ENCODE data around the gene C1orf198.

The C1orf198 gene

DNA sequence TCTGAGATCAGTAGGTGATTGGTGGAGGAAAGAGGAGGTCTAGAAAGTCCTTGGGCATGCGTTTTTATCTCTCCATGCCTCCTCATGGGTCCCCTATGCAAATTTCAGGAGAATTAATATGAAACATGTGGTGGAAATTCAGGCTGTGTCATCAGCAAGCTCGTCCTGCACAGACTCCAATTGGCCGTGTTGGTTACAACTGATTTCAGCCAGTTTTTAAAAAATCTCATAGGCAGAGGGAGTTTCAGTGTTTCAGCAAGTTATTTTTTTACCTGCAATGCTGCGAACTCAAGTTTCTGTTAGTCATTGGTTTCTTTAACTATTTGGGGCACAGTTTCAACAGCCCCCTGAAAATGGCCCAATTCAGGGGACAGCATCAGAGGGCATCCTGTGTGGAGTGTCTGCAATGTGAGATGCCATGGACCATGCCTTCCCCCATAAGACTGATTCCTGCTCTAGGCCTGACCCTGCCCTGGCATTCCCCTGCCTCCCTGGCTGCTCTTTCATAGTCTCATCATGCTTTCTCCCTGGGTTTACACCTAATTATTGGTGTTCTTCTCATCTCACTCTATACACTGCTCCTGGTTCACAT lies 59.9 kb downstream of the C1orf198 start:
- TF ChIP-seq, protein P1, sequence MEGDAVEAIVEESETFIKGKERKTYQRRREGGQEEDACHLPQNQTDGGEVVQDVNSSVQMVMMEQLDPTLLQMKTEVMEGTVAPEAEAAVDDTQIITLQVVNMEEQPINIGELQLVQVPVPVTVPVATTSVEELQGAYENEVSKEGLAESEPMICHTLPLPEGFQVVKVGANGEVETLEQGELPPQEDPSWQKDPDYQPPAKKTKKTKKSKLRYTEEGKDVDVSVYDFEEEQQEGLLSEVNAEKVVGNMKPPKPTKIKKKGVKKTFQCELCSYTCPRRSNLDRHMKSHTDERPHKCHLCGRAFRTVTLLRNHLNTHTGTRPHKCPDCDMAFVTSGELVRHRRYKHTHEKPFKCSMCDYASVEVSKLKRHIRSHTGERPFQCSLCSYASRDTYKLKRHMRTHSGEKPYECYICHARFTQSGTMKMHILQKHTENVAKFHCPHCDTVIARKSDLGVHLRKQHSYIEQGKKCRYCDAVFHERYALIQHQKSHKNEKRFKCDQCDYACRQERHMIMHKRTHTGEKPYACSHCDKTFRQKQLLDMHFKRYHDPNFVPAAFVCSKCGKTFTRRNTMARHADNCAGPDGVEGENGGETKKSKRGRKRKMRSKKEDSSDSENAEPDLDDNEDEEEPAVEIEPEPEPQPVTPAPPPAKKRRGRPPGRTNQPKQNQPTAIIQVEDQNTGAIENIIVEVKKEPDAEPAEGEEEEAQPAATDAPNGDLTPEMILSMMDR (IDR thresholded peaks at IDR 0.05; ENCODE audit: borderline replicate concordance, insufficient read depth, low read depth, low read length): no peak
- no peak overlapping the region for H3K4me3 ChIP-seq (ENCODE audit: low read depth, low read length)

- H3K4me3 ChIP-seq (ENCODE audit: low read depth, low read length): no peak overlapping the region
- TF ChIP-seq, protein P1 (IDR thresholded peaks at IDR 0.05; ENCODE audit: borderline replicate concordance, insufficient read depth, low read depth, low read length): no peak
Measured at GRCh38 chr1:230807561-230808280, 60.6 kb downstream of the C1orf198 start.

DNA sequence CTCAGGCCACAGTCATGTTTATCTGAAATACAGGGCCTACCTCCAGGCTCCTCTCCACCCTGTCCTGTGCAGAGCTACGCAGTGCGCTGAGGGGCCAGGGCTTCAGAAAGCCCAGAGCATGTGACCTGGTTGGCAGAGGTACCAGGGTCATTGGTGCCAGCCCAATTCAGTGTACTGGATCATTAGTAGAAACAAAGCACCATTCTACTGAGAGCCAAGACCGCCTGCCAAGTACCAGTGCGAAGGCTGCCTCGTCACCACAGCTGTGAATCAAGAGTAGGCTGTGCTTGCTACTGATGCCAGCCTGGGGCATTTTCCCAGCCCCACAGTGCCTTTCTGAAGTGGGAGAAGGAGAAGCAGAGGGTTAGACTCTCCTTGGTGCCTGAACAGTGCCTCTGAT lies 61.3 kb downstream of the C1orf198 start:
- TF ChIP-seq, protein P1 (IDR thresholded peaks at IDR 0.05; ENCODE audit: borderline replicate concordance, insufficient read depth, low read depth, low read length): no peak

GRCh38 chr1:230806552-230806951 lies 61.8 kb downstream of the C1orf198 start:
- H3K4me3 ChIP-seq (ENCODE audit: low read depth, low read length): no peak overlapping the region
- TF ChIP-seq, protein P1 (IDR thresholded peaks at IDR 0.05; ENCODE audit: borderline replicate concordance, insufficient read depth, low read depth, low read length): no peak

More for the DNA sequence above, 61.3 kb downstream of the C1orf198 start:
- no peak overlapping the region for H3K4me3 ChIP-seq (ENCODE audit: low read depth, low read length)

- H3K4me3 ChIP-seq (ENCODE audit: low read depth, low read length): no peak overlapping the region
- TF ChIP-seq, protein P1 (IDR thresholded peaks at IDR 0.05; ENCODE audit: borderline replicate concordance, insufficient read depth, low read depth, low read length): no peak
Measured at GRCh38 chr1:230804396-230804795, 63.9 kb downstream of the C1orf198 start.

DNA sequence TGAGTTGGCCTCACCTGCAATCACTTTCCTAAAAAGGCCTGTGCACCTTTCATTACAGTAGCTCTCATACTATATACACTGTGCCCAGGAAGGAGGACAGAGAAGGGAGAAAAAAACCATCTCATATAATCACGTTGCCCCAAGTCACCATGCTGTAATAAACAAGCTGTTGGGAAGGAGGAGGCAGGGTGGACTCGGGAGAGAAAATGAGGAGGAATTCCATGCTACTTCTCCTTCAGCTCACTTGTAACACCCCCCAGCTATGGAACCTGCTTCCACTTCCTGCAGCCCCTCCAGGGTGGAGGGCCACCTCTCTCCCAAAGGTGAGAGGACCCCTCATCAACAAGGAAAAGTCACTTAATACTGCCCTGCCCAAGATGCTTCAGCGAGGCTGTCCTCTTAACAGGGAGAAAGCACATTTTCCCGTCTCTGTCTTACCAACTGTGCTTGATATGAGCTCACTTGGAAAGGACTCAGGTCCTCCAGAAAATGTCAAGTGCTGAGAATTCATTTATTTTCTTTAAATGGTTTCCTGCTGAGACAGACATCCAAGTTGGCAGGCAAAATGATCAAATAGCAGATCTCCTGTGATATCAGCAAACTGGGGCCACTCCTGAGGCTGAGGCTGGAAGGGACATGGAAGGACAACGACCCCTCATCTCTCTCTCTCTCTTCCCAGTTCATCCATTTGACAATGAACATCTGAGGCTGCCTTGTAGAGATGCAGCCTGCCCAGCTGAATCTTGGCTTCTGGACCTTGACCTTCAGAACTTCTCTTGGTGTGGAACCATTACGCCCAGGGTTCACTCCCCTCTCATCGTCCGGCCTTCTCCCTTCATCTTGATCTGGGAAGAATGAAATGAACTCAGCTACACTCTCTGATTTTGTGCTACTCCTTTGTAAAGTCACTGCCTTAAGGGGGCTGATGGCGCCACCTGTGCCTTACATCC lies 67.2 kb downstream of the C1orf198 start:
- TF ChIP-seq, protein P1 (IDR thresholded peaks at IDR 0.05; ENCODE audit: borderline replicate concordance, insufficient read depth, low read depth, low read length): no peak

More for the DNA sequence above, 67.2 kb downstream of the C1orf198 start:
- no peak overlapping the region for H3K4me3 ChIP-seq (ENCODE audit: low read depth, low read length)
